Epidermal melanocyte (primary cell): ENCODE data around the gene NUDT7.

Experiments
- DNase-seq: peaks from one replicate; pipeline ENCODE4 v3.0.0; 2011; ENCODE audit warnings: low spot score; ENCODE audit not compliant: insufficient read length

NUDT7 gene

DNA sequence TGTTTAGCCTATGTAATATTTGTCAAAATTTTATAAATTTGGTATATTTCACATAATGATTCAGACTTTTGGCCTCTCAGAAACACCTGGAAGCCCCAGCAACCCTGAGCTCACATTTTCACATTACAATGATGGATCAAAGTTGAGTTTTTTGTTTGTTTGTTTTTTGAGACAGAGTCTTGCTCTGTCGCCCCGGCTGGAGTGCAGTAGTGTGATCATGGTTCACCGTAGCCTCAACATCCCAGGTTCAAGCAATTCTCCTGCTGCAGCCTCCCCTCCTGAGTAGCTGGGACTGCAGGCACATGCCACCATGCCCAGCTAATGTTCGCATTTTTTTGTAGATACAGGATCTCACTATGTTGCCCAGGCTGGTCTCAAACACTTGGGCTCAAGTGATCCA lies 55.4 kb downstream of the NUDT7 start:
- DNase-seq: no peak

DNA sequence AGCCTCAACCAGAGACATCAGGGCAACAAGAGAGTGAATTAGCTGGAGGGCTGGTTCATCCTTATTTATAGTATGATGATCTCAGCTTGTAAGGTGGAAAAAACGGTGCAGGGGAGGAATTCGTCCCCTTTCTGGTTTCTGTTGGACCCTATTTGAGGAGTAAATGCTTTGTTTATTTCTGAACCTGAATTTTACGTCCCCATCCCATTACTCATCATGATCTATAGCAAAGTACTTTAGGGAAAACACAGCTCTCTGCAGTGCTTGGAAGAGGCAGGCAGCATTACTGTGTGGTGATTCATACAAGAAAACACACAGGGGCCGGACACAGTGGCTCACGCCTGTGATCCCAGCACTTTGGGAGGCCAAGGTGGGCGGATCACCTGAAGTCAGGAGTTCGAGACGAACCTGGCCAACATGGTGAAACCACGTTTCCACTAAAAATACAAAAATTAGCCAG lies 58.1 kb downstream of the NUDT7 start:
- peak; percentile 36 for DNase-seq

DNA sequence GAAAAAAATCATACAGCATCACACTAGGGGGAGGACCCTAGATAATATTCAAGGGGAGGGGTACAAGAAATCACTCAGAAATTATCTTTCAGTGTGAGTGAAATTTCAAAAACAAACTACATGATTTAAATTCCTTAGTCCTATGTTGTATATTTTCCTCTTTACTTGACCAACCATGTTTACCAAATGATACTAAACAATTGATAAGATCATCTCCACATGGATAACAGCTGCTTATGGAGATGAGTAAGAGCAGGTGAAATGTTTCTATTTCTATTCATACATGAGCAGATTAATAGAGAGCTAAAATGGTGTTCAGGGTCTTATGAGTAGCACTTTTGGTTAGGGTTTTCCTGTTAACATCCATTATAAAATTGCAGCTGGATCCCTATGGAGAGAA lies 58.8 kb downstream of the NUDT7 start:
- no peak for DNase-seq

DNA sequence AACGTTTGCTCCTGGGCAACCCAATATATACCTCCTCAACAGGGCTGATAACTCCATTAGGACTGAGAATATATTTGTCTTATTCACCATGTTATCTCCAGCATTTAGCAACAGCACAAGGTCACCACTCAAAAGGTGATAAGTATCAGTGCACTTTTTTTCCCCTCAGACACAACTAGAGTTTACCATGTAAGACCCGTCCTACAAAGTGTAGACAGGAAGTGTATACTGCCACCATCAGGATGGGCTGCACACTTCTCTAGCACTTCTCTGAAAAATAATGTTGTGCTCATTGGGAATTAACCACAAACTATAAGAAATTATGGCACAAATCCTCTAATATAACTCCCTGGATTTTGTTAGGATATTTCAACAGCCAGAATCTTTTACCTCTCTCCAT lies 60.4 kb downstream of the NUDT7 start:
- DNase-seq: no peak

DNA sequence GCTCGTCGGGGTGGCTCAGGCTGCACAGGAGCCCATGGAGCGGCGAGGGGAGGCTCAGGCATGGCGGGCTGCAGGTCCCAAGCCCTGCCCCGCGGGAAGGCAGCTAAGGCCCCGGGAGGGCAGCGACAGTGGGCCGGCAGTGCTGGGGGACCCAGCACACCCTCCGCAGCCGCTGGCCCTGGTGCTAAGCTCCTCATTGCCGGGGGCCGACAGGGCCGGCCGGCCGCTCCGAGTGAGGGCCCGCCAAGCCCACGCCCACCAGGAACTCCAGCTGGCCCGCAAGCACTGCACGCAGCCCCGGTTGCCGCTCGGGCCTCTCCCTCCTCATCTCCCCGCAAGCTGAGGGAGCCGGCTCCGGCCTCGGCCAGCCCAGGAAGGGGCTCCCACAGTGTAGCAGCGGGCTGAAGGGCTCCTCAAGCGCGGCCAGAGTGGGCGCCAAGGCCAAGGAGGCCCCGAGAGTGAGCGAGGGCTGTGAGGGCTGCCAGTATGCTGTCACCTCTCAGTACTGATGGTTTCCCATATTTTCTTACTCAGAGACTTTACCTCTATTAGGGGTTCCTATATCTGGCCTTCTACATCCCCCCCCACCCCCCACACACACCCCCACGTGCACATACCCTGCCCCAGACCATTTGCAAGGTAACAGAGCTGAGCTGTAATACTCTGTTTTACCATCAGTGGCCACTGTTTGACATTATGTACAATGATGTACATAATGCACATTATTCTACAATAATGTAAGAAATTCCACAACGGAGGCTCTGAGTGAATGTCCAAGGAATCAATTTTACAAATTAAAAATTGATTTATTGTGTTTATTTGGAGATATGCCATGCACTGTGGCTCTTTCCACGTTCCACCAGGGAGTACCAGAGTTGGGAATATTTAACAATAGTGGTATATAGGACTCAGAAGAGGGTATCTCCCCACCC lies 62.4 kb downstream of the NUDT7 start:
- no peak for DNase-seq

DNA sequence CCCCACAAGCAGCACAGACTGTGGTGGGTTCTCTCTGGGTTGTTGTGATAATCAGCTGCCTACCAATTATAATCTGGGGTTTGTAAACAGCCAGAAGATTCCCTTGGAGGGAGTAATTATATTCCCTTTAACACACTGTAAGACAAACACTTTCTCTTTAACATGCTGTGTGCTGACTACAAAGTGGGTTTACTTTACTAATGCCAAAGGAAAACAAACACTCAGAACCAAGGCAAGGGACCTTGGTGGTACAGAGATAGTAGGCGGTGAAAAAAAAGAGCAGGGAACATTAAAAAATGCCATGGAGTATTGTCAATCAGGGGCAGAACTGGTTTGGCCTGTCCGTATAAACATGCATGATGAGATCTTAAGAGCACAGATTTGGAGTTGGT lies 63.1 kb downstream of the NUDT7 start:
- no peak for DNase-seq

DNA sequence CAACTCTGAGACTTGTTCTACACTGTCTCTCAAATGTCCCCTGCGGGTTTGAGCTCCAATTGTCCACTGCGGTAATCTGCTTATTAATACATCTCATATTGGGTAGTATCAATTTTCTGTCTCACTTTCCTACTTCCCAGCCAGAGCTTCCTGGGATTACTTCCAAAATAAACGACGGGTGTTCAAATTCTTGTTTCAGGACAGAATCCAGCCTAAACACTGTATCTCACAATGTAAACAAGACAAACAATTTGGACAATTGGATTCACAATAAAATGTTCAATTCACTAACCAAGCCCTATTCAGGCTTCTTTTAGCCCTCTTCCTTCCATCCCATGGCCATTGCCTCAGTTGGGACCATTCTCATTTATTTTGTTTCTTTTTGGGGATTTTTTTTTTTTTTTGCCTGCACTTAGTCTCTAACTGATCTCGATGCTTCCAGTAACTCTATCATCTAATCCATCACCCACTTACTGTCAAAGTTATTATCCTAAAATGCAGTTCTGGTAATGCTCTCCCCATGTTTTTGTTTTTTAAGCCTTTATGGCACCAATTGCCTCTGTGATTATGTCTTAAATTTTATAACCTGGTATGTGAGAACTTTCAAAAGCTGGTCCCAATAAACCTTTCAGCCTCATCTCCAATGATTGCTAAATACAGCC lies 64.0 kb downstream of the NUDT7 start:
- DNase-seq: no peak

DNA sequence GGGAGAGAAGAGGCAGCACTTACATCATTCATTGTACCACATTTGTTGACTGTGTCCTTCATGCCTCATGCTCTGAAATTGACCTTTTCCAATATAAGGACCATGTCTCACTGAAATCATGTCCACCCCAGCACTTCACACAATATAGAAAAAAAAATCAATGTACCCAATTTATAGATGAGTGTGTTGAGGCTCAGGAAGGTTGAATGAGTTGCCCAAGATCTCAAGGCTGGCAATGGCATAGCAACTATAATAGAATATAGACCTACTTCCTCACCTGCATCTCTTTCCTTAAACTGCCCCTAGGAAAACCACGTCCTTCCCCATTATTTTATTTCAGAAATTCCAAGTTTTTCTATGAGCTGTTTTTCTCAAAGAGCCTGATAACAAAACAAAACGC lies 65.1 kb downstream of the NUDT7 start:
- DNase-seq: no peak

DNA sequence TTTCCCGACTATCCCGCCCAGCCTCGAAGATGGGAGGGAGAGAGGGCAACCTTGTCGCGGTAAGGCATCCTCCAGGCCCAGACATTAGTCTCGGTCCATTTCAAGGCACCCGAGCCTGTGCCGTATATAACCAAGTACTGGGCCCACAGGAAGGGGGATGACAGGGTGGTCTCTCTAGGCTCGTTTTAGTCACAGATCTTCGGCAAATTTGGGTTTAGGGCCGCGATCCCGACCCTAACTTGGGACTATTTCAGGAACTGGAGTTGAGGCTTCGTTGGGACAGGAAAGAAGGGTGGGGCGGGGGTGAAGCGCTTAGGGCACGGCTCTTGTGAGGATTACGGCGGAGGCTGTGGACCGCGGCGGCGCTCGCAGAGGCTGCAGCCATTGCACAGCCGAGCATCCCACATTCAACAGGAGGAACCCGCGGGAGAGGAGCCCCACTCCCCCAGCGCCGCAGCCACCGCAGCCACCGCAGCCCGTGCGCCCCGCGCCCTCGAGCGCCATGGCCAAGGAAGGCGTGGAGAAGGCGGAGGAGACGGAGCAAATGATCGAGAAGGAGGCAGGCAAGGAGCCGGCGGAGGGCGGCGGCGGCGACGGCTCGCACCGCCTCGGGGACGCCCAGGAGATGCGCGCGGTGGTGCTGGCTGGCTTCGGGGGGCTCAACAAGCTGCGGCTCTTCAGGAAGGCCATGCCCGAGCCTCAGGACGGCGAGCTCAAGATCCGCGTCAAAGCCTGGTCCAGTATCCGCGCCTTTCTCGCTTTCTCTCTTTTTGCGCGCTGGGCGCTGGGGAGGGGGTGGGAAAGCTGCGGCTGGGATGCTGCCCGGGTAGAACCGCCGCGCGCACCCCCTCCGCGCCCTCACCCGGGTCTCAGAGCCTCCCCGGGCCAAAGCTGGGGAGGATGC lies 66.1 kb downstream of the NUDT7 start, which contains the start of gene VAT1L:
VAT1L (plus strand) TSS at position 384 of the 904 bp plus-strand sequence; CDS start at position 503, 119 bp downstream.
- peak; percentile 34 for DNase-seq

DNA sequence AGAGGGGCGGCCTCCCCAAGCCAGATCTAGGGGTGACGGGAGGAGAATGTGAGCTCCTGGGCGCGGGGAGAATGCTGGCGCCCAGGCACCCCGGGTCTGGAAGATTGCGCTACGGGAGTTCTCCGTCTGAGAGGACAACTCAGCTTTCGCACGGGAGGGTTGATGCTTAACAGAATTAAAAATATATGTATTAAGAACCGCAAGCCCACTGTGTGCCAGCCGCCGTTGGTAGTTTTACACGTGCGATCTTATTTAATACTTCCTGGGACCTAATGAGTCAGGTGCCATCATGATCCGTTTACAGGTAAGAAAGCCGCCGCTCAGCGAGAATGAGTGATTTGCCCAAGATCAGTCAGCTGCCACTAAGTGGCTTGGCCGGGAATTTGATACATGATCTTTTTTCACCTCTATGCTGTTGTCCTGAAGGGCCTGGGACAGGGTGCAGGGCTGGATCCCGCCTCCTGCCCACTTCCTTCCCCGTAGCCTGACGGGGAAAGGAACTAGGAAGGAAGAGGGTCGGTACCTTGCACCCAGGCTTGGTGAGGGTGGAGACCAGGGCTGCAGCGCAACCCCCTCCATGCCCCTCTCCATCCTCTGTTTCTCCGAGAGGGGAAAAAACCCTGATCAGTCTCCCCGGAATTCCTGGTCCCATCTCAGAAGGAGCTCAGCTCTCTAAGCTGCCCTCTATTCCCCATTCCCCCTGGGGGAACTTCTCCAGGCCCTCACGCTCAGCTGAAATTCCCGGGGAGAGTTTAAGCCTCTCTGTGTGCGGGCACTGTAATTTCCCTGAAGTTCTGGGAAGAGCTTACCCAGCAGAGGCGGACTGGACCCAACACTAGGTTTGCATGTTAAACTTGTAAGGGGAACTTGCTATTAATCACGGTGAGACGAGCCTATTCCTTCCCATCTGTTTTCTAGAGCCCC lies 67.0 kb downstream of the NUDT7 start:
- DNase-seq: no peak

DNA sequence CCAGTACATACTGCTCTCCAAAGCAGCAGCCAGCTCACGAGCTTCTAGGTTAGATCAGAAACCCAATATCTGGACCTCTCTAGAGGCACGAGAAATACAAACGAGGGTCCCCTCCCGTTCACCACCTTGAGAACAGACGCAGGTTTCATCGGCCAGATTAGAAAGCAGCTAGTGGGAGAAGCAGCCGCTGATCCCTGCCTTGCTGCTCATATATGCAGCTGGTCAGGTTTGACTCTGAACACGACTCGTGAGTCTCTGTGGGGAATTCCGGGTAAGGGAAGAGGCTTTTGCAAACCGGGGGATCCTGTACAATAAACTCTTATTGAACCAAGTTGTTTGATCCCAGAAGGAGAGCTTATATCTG lies 67.7 kb downstream of the NUDT7 start:
- DNase-seq: no peak

DNA sequence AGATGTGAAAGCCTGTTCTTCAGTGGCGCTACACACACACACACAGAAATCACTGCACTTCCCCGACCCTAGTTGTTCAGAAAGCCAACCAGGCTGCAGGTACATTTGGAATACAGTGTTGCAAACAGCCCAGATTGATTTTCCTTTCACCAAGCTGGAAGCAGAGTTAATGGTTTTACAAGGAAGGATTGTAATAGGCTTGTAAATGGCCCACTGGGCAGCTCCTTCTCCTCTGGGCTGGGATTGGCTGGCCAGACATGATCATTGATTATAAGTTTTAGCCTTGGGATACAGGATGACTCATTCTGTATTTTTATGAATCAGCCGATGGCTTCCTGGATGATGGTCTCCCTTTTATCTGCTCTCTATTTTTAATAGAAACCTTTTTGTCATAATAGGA lies 68.6 kb downstream of the NUDT7 start:
- DNase-seq: no peak
